K562 (cell line): ENCODE results near the gene NOTCH1. TPM values are rescaled to one million over a fixed set of nuclear protein-coding genes. Genes with fewer than 3 reads are reported as not detected.

Experiments
- ARNT ChIP-seq, 2 experiments: fragments of 450-650 bp; IDR thresholded peaks; 2 replicates each; pipeline ENCODE4 v1.6.1; 2016; ENCODE audit warnings: mild to moderate bottlenecking in 1 of 2
- CHAMP1 ChIP-seq: fragments of 450-650 bp; IDR thresholded peaks from 2 replicates; pipeline ENCODE4 v1.6.1; 2016; ENCODE audit warnings: mild to moderate bottlenecking
- EWSR1 ChIP-seq: fragments of 450-650 bp; IDR thresholded peaks from 2 replicates; pipeline ENCODE4 v1.6.1; 2018; ENCODE audit warnings: borderline replicate concordance, mild to moderate bottlenecking, low read depth, moderate library complexity; ENCODE audit not compliant: partially characterized antibody
- GTF2F1 ChIP-seq: IDR thresholded peaks from 2 replicates; pipeline ENCODE4 v1.6.1; 2011; ENCODE audit warnings: low read depth, low read length, improper control_type of control experiment
- HDAC8 ChIP-seq: fragments of 450-650 bp; IDR thresholded peaks from 2 replicates; pipeline ENCODE4 v1.6.1; 2016; ENCODE audit warnings: mild to moderate bottlenecking, missing genetic modification characterization, moderate library complexity, missing compliant biosample characterization
- HLTF ChIP-seq: fragments of 450-650 bp; IDR thresholded peaks from 2 replicates; pipeline ENCODE4 v1.6.1; 2016
- KAT2B ChIP-seq: IDR thresholded peaks from one replicate; pipeline ENCODE4 v1.6.1; 2012; ENCODE audit warnings: low read depth, mild to moderate bottlenecking, control low read depth, inconsistent platforms, low read length, moderate library complexity
- KLF13 ChIP-seq: fragments of 450-650 bp; IDR thresholded peaks from 2 replicates; pipeline ENCODE4 v1.6.1; 2016; ENCODE audit warnings: missing genetic modification characterization, low read depth, mild to moderate bottlenecking, missing compliant biosample characterization, moderate library complexity, borderline replicate concordance
- MAFF ChIP-seq: IDR thresholded peaks from 2 replicates; pipeline ENCODE4 v1.6.1; 2012; ENCODE audit warnings: low read length, improper control_type of control experiment
- MECOM ChIP-seq: fragments of 250-450 bp; sonication (Bioruptor Pico); IDR thresholded peaks from 2 replicates; pipeline ENCODE4 v1.8.0; 2022; ENCODE audit warnings: inconsistent platforms
- MEIS2 ChIP-seq: fragments of 450-650 bp; IDR thresholded peaks from 2 replicates; pipeline ENCODE4 v1.6.1; 2014; ENCODE audit warnings: mild to moderate bottlenecking; ENCODE audit not compliant: partially characterized antibody
- MNT ChIP-seq, 2 experiments: fragments of 450-650 bp; conservative IDR thresholded peaks; 2 replicates each; pipeline ENCODE4 v1.6.1; 2017; ENCODE audit warnings: mild to moderate bottlenecking in 2 of 2, moderate library complexity in 2 of 2
- NCOA6 ChIP-seq: fragments of 450-650 bp; IDR thresholded peaks from 2 replicates; pipeline ENCODE4 v1.6.1; 2017; ENCODE audit warnings: mild to moderate bottlenecking
- RFX5 ChIP-seq: IDR thresholded peaks from 2 replicates; pipeline ENCODE4 v1.6.1; 2011; ENCODE audit warnings: low read depth, mild to moderate bottlenecking, improper control_type of control experiment, low read length
- TRIM28 ChIP-seq: fragments of 450-650 bp; IDR thresholded peaks from 2 replicates; pipeline ENCODE4 v1.6.1; 2017
- ZNF384 ChIP-seq: IDR thresholded peaks from 2 replicates; pipeline ENCODE4 v1.6.1; 2012; ENCODE audit warnings: low read depth, low read length, improper control_type of control experiment
- ZNF431 ChIP-seq: sonication (generic); formaldehyde crosslinking; IDR thresholded peaks from 2 replicates; pipeline ENCODE4 v1.8.0; 2022; ENCODE audit warnings: mild to moderate bottlenecking, missing genetic modification reagents
- ZNF77 ChIP-seq: fragments of 250-450 bp; sonication (Bioruptor Pico); IDR thresholded peaks from 2 replicates; pipeline ENCODE4 v1.5.0; 2020
- ZSCAN29 ChIP-seq: fragments of 450-650 bp; IDR thresholded peaks from 2 replicates; pipeline ENCODE4 v1.6.1; 2017
- polyA plus RNA-seq, 8 experiments: library from polyadenylated mRNA; depleted of rRNA in 4 of 8; stranded (reverse) in 5 of 8; unstranded in 3 of 8; fragments of >200 nt; fragmentation: Nextera tagmentation in 2 of 8; fragmentation: Illumina TruSeq in 1 of 8; extraction: Ambion mirVana in 2 of 8; extraction: Trizol in 1 of 8; gene quantifications; 2 replicates each; pipeline versions ENCODE4 v1.2.1 to v1.2.3, GENCODE V29; 2011 to 2014; ENCODE audit warnings: inconsistent platforms in 1 of 8, missing spikeins in 1 of 8
- total RNA-seq, 7 experiments: library from RNA; depleted of rRNA in 6 of 7; stranded (reverse); fragments of >200 nt in 6 of 7; fragmentation: Illumina TruSeq in 2 of 7; extraction: Trizol in 2 of 7; gene quantifications; 2 replicates each; pipeline versions ENCODE4 v1.2.1 to v1.2.3, GENCODE V29; 2011 to 2021; ENCODE audit warnings: low replicate concordance in 1 of 7
- TF ChIP-seq, protein P1 (sequence below): IDR thresholded peaks from 2 replicates; pipeline ENCODE4 v1.6.1; 2016; ENCODE audit warnings: missing genetic modification characterization, missing compliant biosample characterization
- TF ChIP-seq, protein P2 (sequence below): fragments of 450-650 bp; IDR thresholded peaks from 2 replicates; pipeline ENCODE4 v1.6.1; 2018; ENCODE audit warnings: mild to moderate bottlenecking, low read depth; ENCODE audit not compliant: partially characterized antibody

NOTCH1 gene
- total and polyA plus RNA-seq, 9 of the 15 experiments (the other 6 are each of a cell fraction or from before 2014, with no cell fraction given) = 0.03 to 31.4 (median 2.3) TPM

- TF ChIP-seq MNT (conservative IDR thresholded peaks at IDR 0.05) (peak in 1 of 2 experiments; percentile 45; a peak in 2 of 4 replicates), KAT2B (no peak), KLF13 (tag) (no peak), NCOA6 (no peak), ZNF431 (CRISPR knock-in tag) (no peak), MEIS2 (peak; percentile 21), ZSCAN29 (no peak), EWSR1 (no peak), ARNT (IDR thresholded peaks at IDR 0.05) (no peak), MECOM (no peak), MAFF (no peak), GTF2F1 (no peak), RFX5 (no peak), HDAC8 (tag) (no peak), TRIM28 (no peak), CHAMP1 (no peak), HLTF (no peak), ZNF77 (CRISPR knock-in tag) (no peak), ZNF384 (no peak)
- TF ChIP-seq, protein P1, sequence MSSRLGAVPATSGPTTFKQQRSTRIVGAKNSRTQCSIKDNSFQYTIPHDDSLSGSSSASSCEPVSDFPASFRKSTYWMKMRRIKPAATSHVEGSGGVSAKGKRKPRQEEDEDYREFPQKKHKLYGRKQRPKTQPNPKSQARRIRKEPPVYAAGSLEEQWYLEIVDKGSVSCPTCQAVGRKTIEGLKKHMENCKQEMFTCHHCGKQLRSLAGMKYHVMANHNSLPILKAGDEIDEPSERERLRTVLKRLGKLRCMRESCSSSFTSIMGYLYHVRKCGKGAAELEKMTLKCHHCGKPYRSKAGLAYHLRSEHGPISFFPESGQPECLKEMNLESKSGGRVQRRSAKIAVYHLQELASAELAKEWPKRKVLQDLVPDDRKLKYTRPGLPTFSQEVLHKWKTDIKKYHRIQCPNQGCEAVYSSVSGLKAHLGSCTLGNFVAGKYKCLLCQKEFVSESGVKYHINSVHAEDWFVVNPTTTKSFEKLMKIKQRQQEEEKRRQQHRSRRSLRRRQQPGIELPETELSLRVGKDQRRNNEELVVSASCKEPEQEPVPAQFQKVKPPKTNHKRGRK = no peak
- TF ChIP-seq, protein P2, sequence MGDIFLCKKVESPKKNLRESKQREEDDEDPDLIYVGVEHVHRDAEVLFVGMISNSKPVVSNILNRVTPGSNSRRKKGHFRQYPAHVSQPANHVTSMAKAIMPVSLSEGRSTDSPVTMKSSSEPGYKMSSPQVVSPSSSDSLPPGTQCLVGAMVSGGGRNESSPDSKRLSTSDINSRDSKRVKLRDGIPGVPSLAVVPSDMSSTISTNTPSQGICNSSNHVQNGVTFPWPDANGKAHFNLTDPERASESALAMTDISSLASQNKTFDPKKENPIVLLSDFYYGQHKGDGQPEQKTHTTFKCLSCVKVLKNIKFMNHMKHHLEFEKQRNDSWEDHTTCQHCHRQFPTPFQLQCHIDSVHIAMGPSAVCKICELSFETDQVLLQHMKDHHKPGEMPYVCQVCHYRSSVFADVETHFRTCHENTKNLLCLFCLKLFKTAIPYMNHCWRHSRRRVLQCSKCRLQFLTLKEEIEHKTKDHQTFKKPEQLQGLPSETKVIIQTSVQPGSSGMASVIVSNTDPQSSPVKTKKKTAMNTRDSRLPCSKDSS = no peak
Measured at GRCh38 chr9:136587145-136587943, 41.5 kb upstream of the NOTCH1 start (continued).
